C4-2B (cell line): ENCODE results near the gene TMSB4X.
A peak's percentile ranks its signal among the peaks of the same experiment; 100 is the strongest.
"Not testable (repeated sequence)": the region's sequence is repeated elsewhere in the genome, so short reads cannot be mapped to it uniquely, and the experiment has no call there.

Experiments
- H3K27ac ChIP-seq: fragments of 450-650 bp; 2 replicates; pipeline ENCODE4 v1.5.1; 2017
- CTCF ChIP-seq: fragments of 450-650 bp; conservative IDR thresholded peaks from 2 replicates; pipeline ENCODE4 v1.5.1; 2017; ENCODE audit warnings: mild to moderate bottlenecking
- ZFX ChIP-seq: fragments of 450-650 bp; IDR thresholded peaks from 2 replicates; pipeline ENCODE4 v1.6.1; 2017

TMSB4X gene

GRCh38 chrX:12972878-12973560 is 1.9 kb upstream of the TMSB4X start:
- no peak for TF ChIP-seq ZFX
- TF ChIP-seq CTCF, result no peak
- H3K27ac ChIP-seq, result no peak overlapping the region

GRCh38 chrX:12973561-12974304 is 1.2 kb upstream of the TMSB4X start:
- H3K27ac ChIP-seq, result no peak overlapping the region
- TF ChIP-seq CTCF (no peak), ZFX (no peak)

GRCh38 chrX:12974305-12974795 is 560 bp upstream of the TMSB4X start:
- no peak for TF ChIP-seq ZFX
- TF ChIP-seq CTCF, result no peak
- H3K27ac ChIP-seq, result no peak overlapping the region

GRCh38 chrX:12975670-12975965 is 708 bp downstream of the TMSB4X start:
- TF ChIP-seq CTCF (no peak), ZFX (no peak)
- peak overlapping the region; percentile 8; the same call in 1 of the 2 replicates for H3K27ac ChIP-seq

GRCh38 chrX:12975991-12976558 is 1.2 kb downstream of the TMSB4X start:
- H3K27ac ChIP-seq, result no peak overlapping the region; the same call in 1 of the 2 replicates
- no peak for TF ChIP-seq CTCF
- TF ChIP-seq ZFX, result no peak

- H3K27ac ChIP-seq, result not testable (repeated sequence)
Observed at GRCh38 chrX:12976819-12977732, 2.2 kb downstream of the TMSB4X start.

- H3K27ac ChIP-seq, result no peak overlapping the region
- no peak for TF ChIP-seq ZFX
Observed at GRCh38 chrX:12977761-12978204, 2.9 kb downstream of the TMSB4X start.
